GM19467 (cell line): ENCODE data around the gene CCNK.

Experiments used
- ATAC-seq: cut with Tn5 transposase; IDR thresholded peaks from one replicate; pipeline ENCODE4 v1.9.1; 2021; ENCODE audit warnings: mild to moderate bottlenecking, moderate library complexity; ENCODE audit not compliant: unreplicated experiment

The CCNK gene

GRCh38 chr14:99532310-99532709, 51.1 kb downstream of the CCNK start:
- ATAC-seq: no peak

GRCh38 chr14:99534333-99534732, 53.1 kb downstream of the CCNK start:
- ATAC-seq: no peak

DNA sequence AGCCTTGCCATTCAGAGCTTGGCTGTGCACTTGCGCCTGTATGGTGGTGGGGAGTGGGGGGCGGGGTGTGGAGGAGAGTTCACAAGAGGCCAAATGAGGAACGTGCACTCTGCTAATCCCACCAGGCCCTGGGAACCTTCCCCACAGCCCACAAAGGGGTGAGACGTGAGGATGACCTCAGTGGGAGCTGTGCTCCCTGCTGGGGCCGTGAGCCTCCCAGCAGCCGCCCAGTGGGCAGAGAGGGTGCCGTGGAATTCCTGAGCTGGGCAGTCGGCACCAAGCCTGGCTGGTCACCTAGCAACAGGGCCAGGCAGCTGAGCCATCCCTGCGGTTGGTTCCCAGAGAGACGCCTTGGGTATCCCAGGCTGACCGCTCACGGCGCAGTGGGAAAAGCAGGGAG, 53.7 kb downstream of the CCNK start:
- no peak for ATAC-seq

DNA sequence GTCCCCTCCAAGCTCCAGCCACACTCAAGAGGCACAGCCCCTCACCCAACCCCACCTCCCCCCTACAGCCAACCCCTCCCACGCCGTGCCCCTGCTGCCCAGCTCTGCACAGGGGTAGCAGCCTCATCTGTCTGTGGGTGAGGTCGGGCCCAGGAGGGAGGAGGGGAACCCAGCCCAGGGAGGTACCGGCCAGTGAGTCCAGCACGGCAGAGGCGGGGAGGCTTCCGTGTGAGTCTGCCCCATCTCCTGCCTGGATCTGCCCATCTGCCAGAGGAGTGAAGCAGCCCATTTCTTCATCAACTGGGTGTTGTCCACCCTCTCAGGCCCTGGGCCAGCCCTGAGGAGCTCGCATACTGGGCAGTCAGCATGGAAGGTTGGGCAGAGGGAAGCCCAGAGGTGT, 54.2 kb downstream of the CCNK start:
- ATAC-seq: no peak

DNA sequence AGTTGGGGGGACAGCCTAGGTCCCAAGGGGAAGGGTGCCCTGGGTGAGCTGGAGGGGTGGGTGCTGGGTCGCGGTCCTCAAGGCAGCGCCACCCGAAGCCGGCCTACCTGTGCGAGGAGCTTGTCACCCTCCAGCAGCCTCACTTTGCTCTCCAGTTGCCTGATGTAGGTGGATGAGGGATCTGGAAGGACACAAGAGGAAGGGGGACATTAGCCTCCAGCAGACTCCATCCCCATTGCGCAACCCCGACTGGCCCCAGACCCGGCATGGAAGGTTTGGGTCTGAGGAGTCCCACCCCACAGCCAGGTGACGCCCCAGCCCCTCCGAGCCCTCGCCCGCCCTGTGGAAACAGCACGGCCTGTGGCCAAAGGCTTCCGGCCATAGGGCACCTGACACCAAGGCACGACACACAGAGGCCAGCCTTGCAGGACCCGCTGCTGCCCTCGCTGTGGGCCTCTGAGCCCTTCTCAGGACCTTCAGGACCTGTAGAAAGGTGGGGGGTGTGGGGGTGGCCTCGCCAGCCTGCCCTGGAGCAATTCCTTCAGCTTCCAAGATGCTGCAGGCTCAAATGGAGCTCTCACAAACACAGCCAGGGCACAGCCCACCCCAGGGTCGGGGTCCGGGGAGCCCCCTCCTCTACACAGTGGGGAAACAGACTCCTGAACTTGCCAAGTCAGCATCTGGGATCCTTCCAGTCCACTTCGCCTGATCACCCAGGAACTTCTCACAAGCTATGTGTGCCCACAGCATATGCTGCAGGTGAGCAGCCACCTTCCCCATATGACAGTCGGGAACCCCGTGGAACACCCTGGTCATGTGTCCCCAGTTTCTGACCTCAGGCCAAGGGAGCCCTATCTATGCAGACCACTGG, 54.9 kb downstream of the CCNK start:
- no peak for ATAC-seq

DNA sequence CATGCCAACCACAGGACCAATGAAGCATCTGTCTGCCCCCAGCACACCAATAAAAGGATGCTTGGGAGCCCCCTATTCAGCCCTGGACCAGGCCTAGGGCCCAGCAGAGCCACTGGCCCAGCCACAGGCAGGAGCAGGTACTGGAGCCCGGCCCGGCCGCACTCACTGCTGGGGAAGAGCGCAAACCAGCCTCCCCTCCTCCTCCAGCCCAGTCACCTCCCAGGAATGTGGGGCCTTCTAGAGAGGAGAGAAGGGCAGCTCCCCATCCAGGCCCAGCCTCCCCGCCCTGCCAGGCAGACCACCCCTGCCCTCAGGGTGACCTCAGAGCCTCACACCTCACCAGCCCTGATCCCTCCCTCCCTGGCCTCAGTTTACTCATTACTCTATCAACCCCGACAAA, 56.2 kb downstream of the CCNK start:
- ATAC-seq: no peak

- no peak for ATAC-seq
Measured at GRCh38 chr14:99538275-99538674, 57.1 kb downstream of the CCNK start.

DNA sequence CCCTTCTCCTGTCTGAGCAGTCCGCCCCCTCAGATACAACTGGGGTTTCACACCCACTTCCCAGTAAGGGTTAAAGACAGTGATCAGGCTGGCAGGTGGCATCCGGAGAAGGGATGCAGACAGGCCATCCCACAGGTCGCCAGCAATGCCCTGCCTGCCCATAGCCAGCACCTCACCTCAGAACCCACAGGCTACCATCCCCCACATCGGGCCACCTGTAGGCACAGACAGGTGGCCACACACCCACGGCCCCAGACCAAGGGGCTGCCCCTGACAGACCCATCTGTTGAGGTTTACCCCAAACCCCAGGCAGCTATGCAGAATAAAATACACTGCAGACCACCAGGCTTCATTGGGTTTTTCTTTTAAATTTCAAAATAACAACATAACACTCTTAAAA, 57.5 kb downstream of the CCNK start:
- no peak for ATAC-seq

DNA sequence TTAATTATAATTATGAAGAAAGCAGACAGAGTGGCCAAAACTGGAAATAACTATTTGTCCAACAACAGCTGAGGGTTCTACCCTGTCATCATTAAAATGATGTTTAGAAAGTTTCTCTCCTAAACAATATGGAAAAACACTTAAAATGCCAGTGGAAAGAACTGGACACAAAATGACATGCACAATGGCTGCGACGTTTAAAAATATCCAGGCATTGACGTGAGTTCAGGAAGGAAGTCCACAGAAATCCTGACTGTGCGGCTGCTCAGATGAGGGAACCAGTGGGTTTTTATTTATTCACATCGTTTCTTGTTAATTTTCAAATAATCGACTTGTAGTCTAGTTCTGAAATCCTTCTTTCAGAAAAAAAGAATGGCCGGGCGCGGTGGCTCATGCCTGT, 58.3 kb downstream of the CCNK start:
- no peak for ATAC-seq

GRCh38 chr14:99540196-99541032, 59.2 kb downstream of the CCNK start:
- ATAC-seq: no peak

GRCh38 chr14:99541211-99541610, 60.0 kb downstream of the CCNK start:
- no peak for ATAC-seq

GRCh38 chr14:99541677-99542470, 60.7 kb downstream of the CCNK start:
- no peak for ATAC-seq

GRCh38 chr14:99542566-99542965, 61.4 kb downstream of the CCNK start:
- no peak for ATAC-seq

GRCh38 chr14:99543370-99543769, 62.2 kb downstream of the CCNK start:
- no peak for ATAC-seq

DNA sequence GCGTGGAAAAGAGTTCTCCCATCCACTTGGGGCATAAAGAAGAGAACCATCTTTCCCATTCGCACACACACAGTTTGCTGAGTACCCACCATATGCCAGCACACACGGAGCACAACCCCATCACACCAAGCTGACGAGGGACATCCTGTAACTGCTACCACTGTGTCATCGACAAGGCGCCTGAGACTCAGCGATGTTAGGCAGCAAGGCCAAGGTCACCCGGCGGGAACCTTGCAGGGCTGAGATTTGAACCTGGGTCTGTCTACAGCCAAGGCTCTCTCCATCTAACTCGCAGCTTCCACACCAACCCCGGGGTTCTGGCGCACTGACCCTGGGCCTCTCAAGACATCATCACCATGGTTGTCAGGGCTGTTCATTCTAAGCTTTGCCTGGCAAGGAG, 62.8 kb downstream of the CCNK start:
- ATAC-seq: no peak

GRCh38 chr14:99544991-99545390, 63.8 kb downstream of the CCNK start:
- no peak for ATAC-seq

DNA sequence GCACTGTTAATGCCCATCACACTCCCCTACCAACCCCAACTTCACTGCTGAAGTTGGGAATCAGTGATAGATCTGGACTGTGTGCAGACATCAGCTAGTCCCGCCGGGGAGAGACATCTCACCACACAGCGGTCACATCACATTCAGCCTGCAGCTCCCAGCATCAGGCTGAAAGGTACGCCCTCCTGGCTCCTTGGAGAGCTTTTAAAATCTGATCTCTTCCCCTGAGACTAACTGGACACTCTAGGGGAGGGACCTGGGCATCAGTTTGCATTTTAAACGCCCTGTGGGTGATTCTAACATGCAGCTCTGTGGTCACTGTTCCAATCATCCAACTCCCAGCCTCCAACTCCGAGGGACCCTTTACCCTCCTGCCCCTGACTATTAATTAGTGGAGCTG, 64.4 kb downstream of the CCNK start:
- no peak for ATAC-seq

- ATAC-seq: no peak
Measured at GRCh38 chr14:99546234-99546879, 65.1 kb downstream of the CCNK start.

- no peak for ATAC-seq
Measured at GRCh38 chr14:99548255-99548654, 67.0 kb downstream of the CCNK start.

- no peak for ATAC-seq
Measured at GRCh38 chr14:99548871-99549515, 67.8 kb downstream of the CCNK start.
